Uterus (tissue), 4 donors: ENCODE results near the gene ATF7. TPM values are rescaled to one million over a fixed set of nuclear protein-coding genes. Genes with fewer than 3 reads are reported as not detected.

Experiments used
- DNase-seq, 2 donors: peaks; one replicate each; pipeline ENCODE4 v3.0.0-alpha.2; 2019 to 2020
- H3K27ac ChIP-seq, 2 donors: fragments of 200-600 bp; sonication (generic); 1 replicate in 1 of 2; 2 replicates in 1 of 2; pipeline ENCODE4 v1.5.1; 2016 to 2018
- H3K27me3 ChIP-seq, 2 donors: fragments of 200-600 bp; sonication (generic); one replicate each; pipeline ENCODE4 v1.5.1; 2018 to 2019; ENCODE audit warnings: control low read depth in 1 of 2
- H3K36me3 ChIP-seq, 2 donors: fragments of 200-600 bp; sonication (generic); one replicate each; pipeline ENCODE4 v1.5.1; 2019; ENCODE audit warnings: control low read depth in 1 of 2
- H3K4me1 ChIP-seq, 2 donors: fragments of 200-600 bp; sonication (generic); one replicate each; pipeline ENCODE4 v1.5.1; 2018 to 2019; ENCODE audit warnings: control low read depth in 1 of 2
- H3K4me3 ChIP-seq, 2 donors: fragments of 200-600 bp; sonication (generic); 1 replicate in 1 of 2; 2 replicates in 1 of 2; pipeline ENCODE4 v1.5.1; 2018 to 2019; ENCODE audit warnings: mild to moderate bottlenecking in 1 of 2
- H3K9me3 ChIP-seq, 2 donors: fragments of 200-600 bp; sonication (generic); one replicate each; pipeline ENCODE4 v1.5.1; 2019; ENCODE audit warnings: control low read depth in 1 of 2
- POLR2A ChIP-seq, 2 donors: fragments of 450-650 bp; IDR thresholded peaks; one replicate each; pipeline ENCODE4 v1.6.1; 2016; ENCODE audit warnings: antibody characterized with exemption in 2 of 2, mild to moderate bottlenecking in 1 of 2, moderate library complexity in 1 of 2
- intact Hi-C: fragments of 100-400 bp; cut with DNase I; formaldehyde crosslinking; loops from one replicate; pipeline ENCODE4 v1.15.1; 2023; ENCODE audit warnings: low total_unique reads
- total RNA-seq, 4 donors: library from RNA; depleted of rRNA in 3 of 4; stranded (reverse); fragments of >200 nt in 3 of 4; gene quantifications; one replicate each; pipeline versions ENCODE4 v1.1.0 to v1.2.4, GENCODE V29; 2014 to 2023
- TF ChIP-seq, protein P1 (sequence below), 4 experiments: fragments of 200-600 bp in 2 of 4; fragments of 450-650 bp in 2 of 4; sonication (generic) in 2 of 4; IDR thresholded peaks; one replicate each; pipeline ENCODE4 v1.5.1; 2016 to 2019; ENCODE audit warnings: antibody characterized with exemption in 4 of 4, mild to moderate bottlenecking in 2 of 4, moderate library complexity in 1 of 4
- donor health status: DM: yes; HTN: yes; CAD: no.

Gene ATF7
- total RNA-seq, 4 donors from 2014 or later: 10.6 to 47.6 (median 21.3) TPM

DNA sequence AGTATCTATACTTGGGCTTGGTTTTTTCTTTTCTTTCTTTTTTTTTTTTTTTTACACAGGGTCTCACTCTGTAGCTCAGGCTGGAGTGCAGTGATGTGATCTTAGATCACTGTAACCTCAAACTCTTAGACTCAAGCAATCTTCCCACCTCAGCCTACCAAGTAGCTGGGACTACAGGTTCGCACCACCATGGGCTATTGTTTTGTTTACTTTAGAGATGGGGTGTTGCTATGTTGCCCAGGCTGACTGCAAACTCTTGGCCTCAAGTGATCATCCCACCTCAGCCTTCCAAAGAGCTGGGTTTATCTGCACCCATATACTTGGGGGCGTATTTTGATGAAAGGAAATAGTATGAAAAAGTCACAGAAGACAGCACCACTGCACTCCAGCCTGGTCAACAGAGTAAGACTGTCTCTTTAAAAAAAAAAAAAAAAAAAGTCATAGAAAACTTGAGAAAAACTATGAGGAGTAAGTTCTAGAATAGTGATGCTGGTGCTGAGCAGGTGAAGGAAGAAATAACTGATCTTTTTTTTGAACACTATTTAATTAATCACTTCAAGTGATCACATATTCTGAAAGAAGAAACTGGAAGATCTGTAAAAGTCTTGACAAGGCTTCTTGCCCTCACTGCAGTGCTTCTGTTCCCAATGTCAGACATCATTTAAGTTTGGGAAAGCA is 65.1 kb downstream of the ATF7 start:
- no peaks in the 10 kb centered on the region for H3K27me3 ChIP-seq
- H3K9me3 ChIP-seq: no peaks in the 10 kb centered on the region
- intact Hi-C loops: no loop called here
- no peak for TF ChIP-seq POLR2A (IDR thresholded peaks at IDR 0.05)
- TF ChIP-seq, protein P1, sequence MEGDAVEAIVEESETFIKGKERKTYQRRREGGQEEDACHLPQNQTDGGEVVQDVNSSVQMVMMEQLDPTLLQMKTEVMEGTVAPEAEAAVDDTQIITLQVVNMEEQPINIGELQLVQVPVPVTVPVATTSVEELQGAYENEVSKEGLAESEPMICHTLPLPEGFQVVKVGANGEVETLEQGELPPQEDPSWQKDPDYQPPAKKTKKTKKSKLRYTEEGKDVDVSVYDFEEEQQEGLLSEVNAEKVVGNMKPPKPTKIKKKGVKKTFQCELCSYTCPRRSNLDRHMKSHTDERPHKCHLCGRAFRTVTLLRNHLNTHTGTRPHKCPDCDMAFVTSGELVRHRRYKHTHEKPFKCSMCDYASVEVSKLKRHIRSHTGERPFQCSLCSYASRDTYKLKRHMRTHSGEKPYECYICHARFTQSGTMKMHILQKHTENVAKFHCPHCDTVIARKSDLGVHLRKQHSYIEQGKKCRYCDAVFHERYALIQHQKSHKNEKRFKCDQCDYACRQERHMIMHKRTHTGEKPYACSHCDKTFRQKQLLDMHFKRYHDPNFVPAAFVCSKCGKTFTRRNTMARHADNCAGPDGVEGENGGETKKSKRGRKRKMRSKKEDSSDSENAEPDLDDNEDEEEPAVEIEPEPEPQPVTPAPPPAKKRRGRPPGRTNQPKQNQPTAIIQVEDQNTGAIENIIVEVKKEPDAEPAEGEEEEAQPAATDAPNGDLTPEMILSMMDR (IDR thresholded peaks at IDR 0.05): no peak
- peaks cover 9 to 17% of the 10 kb centered on the region in 2 donors for H3K4me1 ChIP-seq
- peak overlapping the region in 1 of 2 donors; percentile 20 for H3K27ac ChIP-seq
- H3K36me3 ChIP-seq: no peaks in the 10 kb centered on the region
- no peak overlapping the region for H3K4me3 ChIP-seq
- no peak for DNase-seq

DNA sequence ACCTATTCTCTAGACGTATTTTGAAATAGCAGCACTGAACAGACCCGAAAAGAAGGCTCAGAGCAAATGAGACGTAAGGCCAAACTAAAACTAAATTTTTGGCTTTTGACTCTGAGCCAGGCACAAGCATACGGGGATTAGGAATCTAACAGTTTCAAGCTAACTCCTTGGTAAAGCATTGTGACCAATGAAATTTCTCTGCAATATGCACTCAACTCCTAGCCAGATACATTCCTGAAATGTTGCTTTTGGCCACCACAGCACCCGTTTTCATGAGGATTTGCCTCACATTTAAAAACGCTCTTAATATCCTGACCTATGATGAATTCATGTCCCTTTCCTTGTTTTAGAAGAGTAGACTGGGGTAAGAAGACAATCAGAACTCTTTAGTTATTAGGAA is 65.8 kb downstream of the ATF7 start:
- Histone ChIP-seq H3K27ac (peak overlapping the region in 1 of 2 donors; percentile 4), H3K36me3 (no peaks in the 10 kb centered on the region), H3K4me1 (peaks cover 9 to 17% of the 10 kb centered on the region in 2 donors), H3K27me3 (no peaks in the 10 kb centered on the region), H3K4me3 (no peak overlapping the region), H3K9me3 (no peaks in the 10 kb centered on the region)
- TF ChIP-seq POLR2A (IDR thresholded peaks at IDR 0.05): no peak
- TF ChIP-seq, protein P1 (IDR thresholded peaks at IDR 0.05): no peak
- intact Hi-C loops: no loop called here
- DNase-seq: no peak

DNA sequence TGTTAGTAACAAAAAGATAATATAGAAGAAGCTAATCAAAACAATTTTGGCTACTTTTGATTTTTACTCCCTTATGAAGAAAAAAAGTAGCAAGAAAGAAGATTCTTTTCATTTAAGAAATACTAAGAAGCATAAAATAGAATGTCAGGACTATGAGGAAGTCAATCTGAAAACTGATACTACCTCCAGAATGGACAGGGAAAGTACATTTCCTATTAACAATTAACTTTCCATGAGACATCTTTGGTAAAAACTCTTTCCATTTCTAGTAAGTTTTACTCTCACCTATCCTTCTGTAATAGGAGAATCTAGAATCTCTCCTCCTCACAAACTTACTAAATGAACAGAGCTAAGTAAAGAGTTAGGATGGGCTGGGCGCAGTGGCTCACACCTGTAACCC is 67.6 kb downstream of the ATF7 start:
- Histone ChIP-seq H3K9me3 (no peaks in the 10 kb centered on the region), H3K4me1 (peaks cover 0 to 10% of the 10 kb centered on the region in 2 donors), H3K27ac (peak overlapping the region in 1 of 2 donors; percentile 0), H3K36me3 (no peaks in the 10 kb centered on the region), H3K4me3 (no peak overlapping the region), H3K27me3 (no peaks in the 10 kb centered on the region)
- no peak for TF ChIP-seq POLR2A (IDR thresholded peaks at IDR 0.05)
- TF ChIP-seq, protein P1 (IDR thresholded peaks at IDR 0.05): no peak
- intact Hi-C loops: no loop called here
- no peak for DNase-seq

DNA sequence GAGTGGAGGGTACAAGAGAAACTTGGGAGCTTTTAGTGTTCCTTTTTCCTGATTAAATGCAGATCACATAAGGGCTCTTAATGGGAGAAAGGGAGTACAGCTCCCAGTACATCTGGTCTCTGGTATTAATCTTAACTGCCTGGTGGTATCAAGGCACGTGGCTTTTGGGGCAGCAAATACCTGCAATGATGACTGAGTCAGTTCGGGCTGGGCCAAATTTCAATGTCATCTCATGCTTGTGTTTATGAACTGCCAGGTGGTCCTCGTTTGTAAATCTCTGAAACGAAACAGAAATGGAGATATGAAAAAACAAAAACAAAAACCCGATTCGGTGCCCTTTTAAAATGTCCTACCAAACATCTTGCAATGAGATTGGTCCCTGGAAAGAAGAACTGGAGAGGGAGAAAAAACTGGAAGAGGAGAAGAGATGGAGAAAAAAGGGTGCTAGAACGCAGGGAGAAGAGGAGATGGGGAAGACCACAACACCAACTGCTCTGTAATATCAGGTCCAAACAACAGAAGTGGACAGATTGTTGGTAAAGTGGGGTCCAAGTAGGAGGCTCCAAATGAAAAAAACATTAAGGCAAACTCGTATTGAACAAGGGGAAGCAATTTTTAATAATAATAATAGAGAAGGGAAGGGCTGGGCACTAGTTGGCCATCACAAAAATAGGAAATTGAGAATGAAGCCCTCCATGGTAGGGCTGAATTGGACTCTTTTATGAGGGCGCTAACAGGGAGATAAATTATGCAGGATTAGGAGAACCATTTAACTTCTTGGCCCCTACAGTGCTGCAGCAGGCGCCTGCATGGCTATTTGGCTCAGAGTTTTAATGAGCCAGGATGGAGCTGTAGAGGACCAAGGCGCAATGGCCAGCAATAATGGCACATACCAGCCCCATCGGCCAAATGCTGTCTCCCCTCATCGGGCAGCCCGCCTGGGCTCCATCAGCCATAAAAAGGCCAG is 73.5 kb downstream of the ATF7 start:
- DNase-seq: no peak
- no peaks in the 10 kb centered on the region for H3K4me1 ChIP-seq
- no peaks in the 10 kb centered on the region for H3K9me3 ChIP-seq
- H3K27ac ChIP-seq: peak overlapping the region; percentile 40 to 44
- intact Hi-C loops: no loop called here
- no peak for TF ChIP-seq POLR2A (IDR thresholded peaks at IDR 0.05)
- TF ChIP-seq, protein P1 (IDR thresholded peaks at IDR 0.05): no peak
- H3K27me3 ChIP-seq: no peaks in the 10 kb centered on the region
- H3K36me3 ChIP-seq: no peaks in the 10 kb centered on the region
- H3K4me3 ChIP-seq: no peak overlapping the region

DNA sequence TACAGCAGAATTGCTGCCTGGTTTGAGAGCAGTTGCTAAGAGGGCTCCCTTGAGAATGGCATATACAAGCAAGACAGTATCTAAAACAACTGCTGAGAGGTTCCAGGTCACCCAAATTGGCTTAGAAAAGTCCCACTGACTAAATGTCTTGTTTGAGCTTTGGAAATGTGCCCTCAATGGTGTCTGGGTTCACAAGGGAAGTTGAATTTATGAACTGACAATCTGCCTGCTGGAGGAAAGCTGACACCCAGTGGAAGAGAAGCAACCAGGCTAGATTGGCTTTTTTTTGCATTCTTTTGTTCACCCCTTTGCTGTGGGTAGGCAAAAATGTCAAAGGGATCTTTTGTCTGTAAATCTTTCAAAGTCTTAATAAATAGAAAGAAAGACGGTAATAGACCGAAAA is 74.3 kb downstream of the ATF7 start:
- no peak for TF ChIP-seq POLR2A (IDR thresholded peaks at IDR 0.05)
- TF ChIP-seq, protein P1 (IDR thresholded peaks at IDR 0.05): no peak
- H3K4me1 ChIP-seq: no peaks in the 10 kb centered on the region
- H3K4me3 ChIP-seq: no peak overlapping the region
- intact Hi-C loops: no loop called here
- peak overlapping the region in 1 of 2 donors; percentile 40 for H3K27ac ChIP-seq
- no peak for DNase-seq
- H3K36me3 ChIP-seq: no peaks in the 10 kb centered on the region
- no peaks in the 10 kb centered on the region for H3K27me3 ChIP-seq
- H3K9me3 ChIP-seq: no peaks in the 10 kb centered on the region
